HFF-Myc (cell line): Measurements from ENCODE around the gene SNX9.
"Not testable (repeated sequence)": the region's sequence is repeated elsewhere in the genome, so short reads cannot be mapped to it uniquely, and the experiment has no call there.

Experiments
- DNase-seq: peaks from one replicate; pipeline ENCODE4 v3.0.0-alpha.2; 2011; ENCODE audit warnings: low read depth; ENCODE audit errors: extremely low read depth
- H3K4me3 ChIP-seq: replicated peaks from 2 replicates; pipeline ENCODE4 v1.5.1; 2011; ENCODE audit warnings: low read depth, mild to moderate bottlenecking, control low read depth, low read length
- CTCF ChIP-seq: IDR thresholded peaks from 2 replicates; pipeline ENCODE4 v1.5.1; 2012; ENCODE audit warnings: mild to moderate bottlenecking, low read depth, low read length, control low read depth; ENCODE audit errors: missing control alignments

Gene SNX9

GRCh38 chr6:157789861-157790260, 33.2 kb upstream of the SNX9 start:
- no peak for TF ChIP-seq CTCF
- no peak for DNase-seq
- H3K4me3 ChIP-seq: no peak overlapping the region

DNA sequence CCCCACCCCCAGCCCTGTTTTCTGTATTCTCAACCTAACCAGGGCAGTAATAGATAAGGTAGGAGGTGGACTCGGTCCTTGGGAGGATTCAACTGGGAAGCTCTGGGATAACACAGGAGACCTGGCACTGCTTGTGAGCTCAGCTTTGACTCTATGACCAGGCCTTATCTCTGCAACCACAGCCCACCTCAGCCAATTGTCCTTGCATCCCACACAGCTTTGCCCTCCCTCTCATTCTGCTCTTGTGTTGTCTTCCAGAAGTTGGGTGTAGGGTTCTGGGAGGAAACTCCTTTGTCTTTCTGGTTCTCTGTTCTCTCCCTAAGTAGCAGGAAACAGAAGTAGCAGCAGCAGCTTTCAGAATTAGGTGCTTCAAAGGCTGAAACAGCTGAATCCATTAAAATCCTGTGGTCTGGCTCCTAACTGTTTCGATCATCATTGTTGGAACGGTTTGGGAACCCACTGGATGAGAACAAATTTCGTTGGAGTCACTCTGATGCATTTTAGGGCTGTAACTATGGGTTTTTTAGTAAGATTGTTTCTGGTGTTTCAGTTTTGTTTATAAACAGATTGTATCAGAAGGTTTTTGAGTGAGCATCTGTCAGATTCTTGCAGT, 32.4 kb upstream of the SNX9 start:
- H3K4me3 ChIP-seq: no peak overlapping the region
- TF ChIP-seq CTCF: no peak
- no peak for DNase-seq

GRCh38 chr6:157791450-157791849, 31.6 kb upstream of the SNX9 start:
- no peak for TF ChIP-seq CTCF
- H3K4me3 ChIP-seq: no peak overlapping the region
- no peak for DNase-seq

DNA sequence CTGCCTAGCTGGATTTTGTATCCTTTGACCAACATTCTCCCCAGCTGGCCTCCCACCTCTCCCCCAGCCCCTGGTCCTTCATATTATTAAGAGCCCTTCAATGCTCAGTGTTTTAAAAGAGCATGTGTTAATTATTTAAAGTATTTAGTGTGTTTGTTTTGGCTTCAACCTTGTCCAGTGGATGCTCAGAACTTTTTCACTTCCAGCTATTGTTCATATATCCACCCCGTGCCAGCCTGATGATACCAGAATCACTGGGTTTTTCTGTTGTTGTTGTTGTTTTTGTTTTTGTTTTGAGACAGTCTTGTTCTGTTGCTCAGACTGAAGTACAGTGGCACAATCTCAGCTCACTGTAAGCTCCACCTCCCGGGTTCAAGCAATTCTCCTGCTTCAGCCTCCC, 30.4 kb upstream of the SNX9 start:
- no peak for TF ChIP-seq CTCF
- DNase-seq: no peak
- no peak overlapping the region for H3K4me3 ChIP-seq

- not testable (repeated sequence) for H3K4me3 ChIP-seq, DNase-seq
Observed at GRCh38 chr6:157794012-157794411, 29.0 kb upstream of the SNX9 start.

DNA sequence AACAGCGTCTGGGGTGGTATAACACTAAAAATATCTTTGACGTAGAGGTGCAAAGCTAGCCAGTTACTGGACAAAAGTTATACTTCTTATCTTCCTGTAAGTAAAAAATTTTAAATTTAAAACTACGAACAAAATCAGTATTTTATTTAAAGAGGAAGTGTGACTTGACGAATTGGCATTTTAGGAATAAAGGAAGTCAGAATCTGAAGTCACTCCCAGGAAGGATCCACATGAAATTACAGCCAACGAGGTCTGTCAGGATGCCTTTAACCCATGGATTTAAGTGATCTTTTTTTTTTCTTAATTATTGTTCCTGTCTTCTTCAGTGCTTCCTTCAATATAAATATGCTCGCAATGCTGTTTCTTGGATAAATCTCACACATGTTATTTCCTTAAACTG, 27.2 kb upstream of the SNX9 start:
- H3K4me3 ChIP-seq: no peak overlapping the region
- DNase-seq: no peak
- no peak for TF ChIP-seq CTCF

DNA sequence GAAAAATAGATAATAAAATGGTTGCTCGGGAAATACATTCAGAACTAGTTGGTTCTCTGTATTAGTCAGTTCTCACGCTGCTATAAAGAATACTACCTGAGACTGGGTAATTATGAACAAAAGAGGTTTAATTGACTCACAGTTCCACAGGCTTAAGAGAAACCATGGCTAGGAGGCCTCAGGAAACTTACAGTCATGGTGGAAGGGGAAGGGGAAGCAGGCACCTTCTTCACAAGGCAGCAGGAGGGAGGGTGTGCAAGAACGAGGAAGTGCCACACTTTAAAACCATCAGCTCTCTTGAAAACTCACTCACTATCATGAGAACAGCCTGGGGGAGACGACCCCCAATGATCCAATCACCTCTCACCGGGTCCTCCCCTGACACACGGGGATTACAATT, 24.2 kb upstream of the SNX9 start:
- H3K4me3 ChIP-seq: no peak overlapping the region
- DNase-seq: no peak
- TF ChIP-seq CTCF: no peak

DNA sequence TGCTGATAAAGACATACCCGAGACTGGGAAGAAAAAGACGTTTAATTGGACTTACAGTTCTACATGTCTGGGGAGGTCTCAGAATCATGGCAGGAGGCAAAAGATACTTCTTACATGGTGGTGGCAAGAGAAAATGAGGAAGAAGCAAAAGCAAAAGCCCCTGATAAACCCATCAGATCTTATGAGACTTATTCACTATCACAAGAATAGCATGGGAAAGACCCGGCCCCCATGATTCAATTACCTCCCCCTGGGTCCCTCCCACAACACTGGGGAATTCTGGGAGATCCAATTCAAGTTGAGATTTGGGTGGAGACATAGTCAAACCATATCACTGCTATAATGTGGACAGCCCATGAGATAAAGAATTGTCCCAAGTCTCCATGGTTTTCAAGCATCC, 23.5 kb upstream of the SNX9 start:
- not testable (repeated sequence) for H3K4me3 ChIP-seq, DNase-seq
